Stimulated activated naive CD4-positive, alpha-beta T cell treated with Interleukin-2 at 50 U/mL for 16 hours (primary cell): ENCODE results near the gene FBN1.

Source experiments
- DNase-seq: peaks from one replicate; lab custom pipeline; 2025; lab: John Stamatoyannopoulos, UW

Gene FBN1

GRCh38 chr15:48426941-48427340 is 218.6 kb downstream of the FBN1 start:
- DNase-seq = no peak

DNA sequence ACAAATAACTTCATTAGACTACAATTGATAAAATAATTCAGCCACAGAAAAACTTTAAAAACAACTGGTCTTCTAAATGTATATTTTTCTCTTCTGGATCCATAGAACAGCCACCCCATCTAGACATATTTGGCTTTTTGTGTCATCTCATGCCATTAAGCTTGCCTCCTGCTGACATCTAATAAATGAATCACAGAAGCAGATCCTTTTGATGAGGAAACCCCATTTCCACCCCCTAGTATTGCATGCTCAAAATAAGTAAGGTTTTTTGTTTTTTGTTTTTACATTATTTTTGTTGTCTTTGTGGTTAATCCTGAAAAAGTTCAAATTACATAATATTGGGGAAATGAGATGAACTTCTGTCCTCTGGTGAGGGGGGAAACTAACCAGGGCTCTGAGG is 219.5 kb downstream of the FBN1 start:
- no peak for DNase-seq

GRCh38 chr15:48425051-48425450 is 220.5 kb downstream of the FBN1 start:
- no peak for DNase-seq

- DNase-seq = no peak
These were observed 221.5 kb downstream of the FBN1 start for GRCh38 chr15:48423896-48424475.

DNA sequence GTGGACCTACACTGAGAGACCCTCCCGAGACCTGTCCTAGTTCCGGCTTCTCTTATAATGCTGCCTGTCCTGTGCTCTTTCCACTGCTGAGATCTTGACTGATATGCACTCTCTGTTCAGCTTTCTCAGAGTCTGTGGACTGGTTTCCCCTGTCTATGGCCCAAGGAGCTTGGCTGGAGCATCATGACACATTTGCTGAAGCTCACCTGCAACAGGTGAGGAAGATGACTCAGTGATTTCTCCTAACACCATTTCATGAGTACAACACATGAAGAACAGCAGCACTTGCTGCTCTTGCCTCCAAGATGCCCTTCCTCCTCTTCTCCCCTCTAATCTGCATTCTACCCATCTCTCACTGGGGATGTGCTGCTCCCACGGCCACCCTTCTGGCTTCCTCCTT is 222.2 kb downstream of the FBN1 start:
- DNase-seq = no peak

- DNase-seq = no peak
These were observed 223.1 kb downstream of the FBN1 start for GRCh38 chr15:48422401-48422800.

- DNase-seq = no peak
These were observed 224.1 kb downstream of the FBN1 start for GRCh38 chr15:48421362-48421761.

GRCh38 chr15:48419896-48420295 is 225.6 kb downstream of the FBN1 start:
- no peak for DNase-seq

DNA sequence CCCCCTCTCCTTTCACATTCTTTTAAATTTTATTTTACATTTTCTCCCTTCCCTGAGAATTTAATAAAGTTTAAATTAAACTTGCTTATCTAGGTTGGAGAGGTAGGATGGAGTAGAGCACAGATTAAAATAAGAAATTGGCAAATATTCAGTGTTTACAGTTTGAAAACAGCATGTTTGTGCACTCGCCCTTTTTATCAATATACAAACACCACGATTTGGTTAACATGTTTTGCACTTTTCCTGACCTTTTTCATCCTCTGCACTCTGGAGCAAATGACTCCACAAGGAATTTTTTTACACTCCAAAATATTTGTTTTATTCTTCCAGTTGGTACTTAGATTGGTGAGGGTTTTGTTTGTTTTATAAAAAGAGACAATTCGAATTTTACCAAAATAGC is 227.2 kb downstream of the FBN1 start:
- DNase-seq = no peak

DNA sequence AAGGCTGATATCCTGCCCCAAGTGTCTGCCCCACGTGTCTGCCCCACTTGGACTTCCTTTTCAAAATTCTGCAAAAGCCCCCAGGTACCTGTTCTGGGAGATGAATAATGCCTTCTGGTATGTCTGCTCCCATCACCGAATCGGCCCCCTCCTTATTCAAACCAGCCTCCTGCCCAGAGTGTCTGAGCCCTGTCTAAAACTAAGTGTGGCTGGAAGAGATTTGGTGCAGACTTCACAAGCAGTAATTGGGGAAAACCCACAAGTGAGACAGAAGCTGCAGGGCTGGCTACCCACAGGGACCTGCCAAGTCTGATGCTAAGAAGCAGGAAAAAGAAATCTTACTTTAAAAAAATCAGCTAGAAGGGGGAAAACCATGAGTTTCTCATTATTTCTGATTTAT is 229.2 kb downstream of the FBN1 start:
- DNase-seq = no peak

DNA sequence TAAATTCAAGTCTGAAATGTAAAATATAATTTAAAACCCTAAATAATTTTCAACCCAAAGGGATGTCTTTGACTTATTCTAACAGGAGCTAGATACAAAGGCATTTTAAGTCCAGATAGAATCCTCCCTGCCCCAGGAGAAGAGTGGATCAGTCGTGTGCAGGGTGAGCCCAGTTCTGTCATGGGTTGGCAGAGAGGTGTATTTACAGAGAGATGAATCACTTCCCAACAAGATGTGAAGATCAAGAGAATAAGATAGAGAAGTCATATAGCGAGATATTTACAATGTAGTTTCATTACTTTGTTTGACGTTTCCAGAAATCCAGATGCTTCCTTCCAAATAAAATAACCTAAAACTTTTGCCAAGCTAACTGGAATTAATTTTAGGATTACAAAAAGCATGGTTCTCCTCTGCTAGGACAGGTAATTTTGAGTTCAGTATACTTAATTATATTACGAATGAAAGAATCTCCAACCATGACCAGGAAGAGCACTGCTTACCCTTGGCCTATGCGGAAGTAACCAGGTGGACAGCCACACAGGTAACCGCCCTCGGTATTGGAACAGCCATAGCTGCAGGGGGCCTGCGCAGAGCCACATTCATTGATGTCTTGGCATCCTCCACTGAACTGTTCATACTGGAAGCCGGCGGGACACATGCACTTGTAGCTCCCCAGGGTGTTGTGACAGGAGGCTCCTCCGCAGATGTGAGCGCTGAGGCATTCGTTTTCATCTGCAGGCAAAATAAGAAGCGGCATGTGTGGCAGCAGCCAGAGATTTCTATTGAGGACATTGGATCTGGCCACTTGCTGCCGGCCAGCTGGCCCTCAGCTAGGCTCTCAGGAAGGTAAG is 230.2 kb downstream of the FBN1 start:
- DNase-seq = no peak

DNA sequence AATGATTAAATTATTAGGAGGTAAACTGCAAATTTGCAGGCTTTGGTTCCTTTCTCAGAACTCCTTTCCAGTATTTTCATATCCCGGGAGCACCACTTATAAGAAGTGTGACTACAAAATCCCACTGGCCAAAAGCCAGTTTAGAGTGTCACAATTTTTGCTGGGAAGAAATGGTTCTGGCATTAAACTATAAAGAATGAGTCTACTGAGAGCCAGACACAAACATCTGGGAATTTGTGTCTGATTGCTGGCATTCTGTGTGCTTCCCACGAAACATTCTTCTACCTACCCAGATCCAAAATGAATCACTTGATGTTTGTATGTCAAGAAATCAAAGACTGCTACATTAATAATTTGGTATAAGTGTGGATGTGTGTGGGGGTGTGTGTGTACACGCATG is 231.5 kb downstream of the FBN1 start:
- DNase-seq = no peak

GRCh38 chr15:48413304-48413703 is 232.2 kb downstream of the FBN1 start:
- DNase-seq = no peak

DNA sequence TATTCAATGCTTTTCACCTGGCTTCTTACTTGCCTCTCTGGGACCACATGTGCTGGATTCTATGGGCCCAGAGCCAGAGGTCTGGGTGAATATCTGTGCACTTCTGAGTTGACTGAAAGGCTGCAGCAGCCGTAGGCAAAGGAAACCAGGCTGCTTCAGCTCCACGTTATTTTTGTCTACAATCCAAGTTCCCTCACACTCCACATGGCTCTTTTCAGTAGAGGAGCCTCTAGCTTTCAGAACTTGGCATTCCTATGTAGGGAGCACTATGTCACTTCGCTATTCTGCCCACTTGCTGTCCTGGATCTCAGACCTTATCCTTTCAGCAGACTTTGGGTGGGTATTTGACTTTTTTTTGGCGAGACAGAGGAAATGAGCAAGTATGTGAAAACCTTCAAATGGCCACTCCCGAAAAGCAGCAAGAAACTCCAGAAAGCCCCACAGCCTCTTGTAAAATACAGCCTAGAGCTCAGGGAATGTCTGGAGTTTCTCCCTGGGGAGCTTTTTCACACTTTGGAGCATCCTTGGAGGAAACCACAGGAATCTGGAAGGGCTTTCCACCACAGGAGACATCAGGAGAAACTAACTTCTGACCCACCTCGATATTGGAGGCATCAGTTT is 233.4 kb downstream of the FBN1 start:
- DNase-seq = no peak

- no peak for DNase-seq
These were observed 235.9 kb downstream of the FBN1 start for GRCh38 chr15:48409623-48410022.

DNA sequence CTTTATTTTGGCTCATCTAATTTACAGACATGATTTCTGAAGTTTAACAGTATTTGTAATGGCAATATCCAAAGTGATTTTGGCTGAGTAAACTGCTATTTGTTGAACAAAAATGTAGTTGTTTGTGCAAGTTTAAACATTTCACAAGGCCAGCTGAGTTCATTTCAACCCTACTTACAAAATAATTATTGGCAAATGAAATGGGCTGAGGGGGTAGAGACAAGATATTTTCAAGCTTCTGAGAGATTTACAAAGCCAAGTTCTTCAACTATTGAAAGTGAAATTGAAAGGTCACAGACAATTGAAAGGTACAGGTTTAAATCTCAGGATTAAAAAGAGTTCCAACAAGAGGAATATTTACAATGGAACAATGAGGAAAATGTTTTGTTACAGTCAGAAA is 237.2 kb downstream of the FBN1 start:
- DNase-seq = no peak

DNA sequence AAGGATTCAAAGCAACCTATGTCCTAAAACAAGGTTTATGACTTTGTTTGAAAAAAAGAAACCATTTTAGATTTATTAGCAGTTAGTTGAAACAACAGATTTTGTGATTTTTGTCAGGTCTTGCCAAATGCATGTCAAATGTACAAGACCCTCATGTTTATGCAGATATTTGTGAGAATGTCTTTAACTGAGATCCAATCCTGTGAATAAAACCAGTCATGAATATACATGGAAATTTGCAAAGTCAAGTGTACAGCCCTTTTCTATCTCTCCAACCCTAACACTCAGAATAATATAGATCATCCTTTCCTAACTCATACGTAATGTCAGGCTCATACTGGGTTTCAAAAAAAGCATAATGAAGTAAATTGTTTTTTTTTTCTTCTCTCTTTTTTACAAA is 237.9 kb downstream of the FBN1 start:
- DNase-seq = no peak

DNA sequence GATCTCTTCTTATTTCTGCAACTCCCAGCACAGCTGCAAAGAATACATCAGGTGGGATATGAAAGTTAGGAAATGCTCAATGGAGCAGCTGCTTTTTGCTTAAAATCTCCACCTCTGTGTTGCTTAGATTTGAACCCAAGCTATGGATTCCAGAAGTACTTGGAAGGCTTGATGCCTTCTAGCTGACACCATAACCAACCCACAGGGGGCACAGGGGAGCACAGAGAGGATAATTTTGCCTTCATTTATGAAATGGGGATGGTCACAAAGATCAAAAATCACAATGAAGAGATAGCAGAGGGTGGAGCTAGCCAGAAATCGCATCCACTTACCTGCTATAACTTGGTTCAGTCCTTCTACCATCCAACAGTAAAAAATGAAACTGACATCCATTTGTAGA is 238.6 kb downstream of the FBN1 start:
- no peak for DNase-seq

DNA sequence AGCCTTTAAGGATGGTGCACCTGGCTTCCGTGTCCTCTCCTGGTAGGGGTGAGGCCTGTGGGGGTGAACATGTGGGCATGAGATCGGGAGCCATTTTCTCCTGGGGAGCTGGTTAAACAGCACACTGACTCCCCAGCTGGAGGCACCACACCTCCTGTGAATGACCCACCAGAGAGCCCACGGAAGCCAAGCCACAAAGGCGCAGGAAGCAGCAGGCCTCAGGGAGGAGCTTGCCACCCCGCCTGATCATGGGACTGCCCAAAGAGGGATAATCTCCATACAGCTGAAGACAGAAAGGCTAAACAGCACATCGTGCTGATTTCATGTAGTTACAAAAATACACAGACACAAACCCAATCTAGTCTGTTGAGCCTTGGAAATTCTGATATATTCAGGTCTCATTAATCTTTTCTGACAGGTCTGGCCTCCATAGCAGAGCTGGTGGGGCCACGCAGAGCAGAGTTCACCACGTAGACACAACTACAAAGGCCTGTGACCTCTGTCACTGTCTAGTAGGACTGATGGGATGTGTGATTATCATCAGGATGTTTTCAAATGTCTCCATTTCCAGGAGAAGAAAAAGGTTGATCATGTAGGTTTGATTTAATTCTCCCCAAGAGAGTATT is 239.1 kb downstream of the FBN1 start:
- DNase-seq = no peak

DNA sequence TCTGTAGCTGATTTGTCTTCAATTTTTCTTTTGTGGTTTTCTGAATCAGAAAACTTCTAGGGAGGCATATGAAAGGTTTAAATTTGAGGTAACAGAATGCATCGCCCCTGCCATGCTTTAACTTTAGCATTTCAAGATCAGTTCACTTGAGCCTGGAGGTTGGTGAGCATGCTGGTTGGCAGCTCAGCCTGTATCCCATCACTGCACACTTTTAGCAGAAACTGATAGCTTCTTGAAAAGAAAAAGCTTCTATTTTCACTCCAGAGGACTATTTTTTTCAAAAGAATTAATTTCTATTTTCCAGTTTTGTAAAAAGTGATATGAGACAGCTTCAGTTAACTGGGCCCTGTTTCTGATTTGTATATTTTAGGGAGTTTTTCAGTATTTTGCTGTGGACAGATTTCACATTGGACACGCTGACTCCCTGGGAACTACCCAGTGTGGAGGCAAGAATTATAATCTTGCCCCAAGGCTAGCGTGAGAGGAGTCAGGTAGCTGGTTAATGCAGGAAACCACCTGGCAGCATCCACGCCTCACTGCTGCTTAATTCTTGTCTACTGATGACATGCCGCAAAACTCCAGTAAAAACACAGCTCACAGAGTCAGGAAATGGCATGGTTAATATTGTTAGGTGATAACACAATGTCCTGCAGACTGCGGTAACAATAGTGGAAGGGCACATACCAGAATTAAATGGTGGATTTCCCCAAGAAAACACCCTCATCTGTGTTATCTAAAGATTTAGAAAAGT is 242.9 kb downstream of the FBN1 start:
- DNase-seq = no peak

DNA sequence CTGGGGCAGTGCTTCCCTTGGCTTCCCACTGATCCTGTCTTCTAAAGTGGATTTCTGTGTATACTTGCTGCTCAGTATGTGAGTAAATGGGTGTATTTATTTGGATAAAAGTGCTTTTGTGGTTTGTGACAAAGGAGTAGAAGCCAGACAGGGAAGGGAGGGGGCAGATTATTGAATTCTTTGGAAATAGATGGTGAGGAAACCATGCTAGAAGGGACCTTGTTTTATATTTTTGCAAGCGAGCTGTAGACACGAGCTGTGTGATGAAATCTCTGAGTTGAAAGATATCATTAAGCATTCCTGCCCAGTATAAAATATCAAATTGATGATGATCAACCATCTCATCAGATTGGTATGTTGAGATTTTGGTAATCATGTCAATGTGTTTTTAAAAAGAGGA is 245.4 kb downstream of the FBN1 start:
- DNase-seq = no peak

- DNase-seq = no peak
These were observed 247.7 kb downstream of the FBN1 start for GRCh38 chr15:48397841-48398240.
